Measurements from ENCODE around the gene GPR22. TPM values are rescaled to one million over a fixed set of nuclear protein-coding genes. Genes with fewer than 3 reads are reported as not detected.
A peak's percentile ranks its signal among the peaks of the same experiment; 100 is the strongest.

Gene GPR22, protein sequence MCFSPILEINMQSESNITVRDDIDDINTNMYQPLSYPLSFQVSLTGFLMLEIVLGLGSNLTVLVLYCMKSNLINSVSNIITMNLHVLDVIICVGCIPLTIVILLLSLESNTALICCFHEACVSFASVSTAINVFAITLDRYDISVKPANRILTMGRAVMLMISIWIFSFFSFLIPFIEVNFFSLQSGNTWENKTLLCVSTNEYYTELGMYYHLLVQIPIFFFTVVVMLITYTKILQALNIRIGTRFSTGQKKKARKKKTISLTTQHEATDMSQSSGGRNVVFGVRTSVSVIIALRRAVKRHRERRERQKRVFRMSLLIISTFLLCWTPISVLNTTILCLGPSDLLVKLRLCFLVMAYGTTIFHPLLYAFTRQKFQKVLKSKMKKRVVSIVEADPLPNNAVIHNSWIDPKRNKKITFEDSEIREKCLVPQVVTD
- total RNA-seq: not detected in 2 replicates

DNA sequence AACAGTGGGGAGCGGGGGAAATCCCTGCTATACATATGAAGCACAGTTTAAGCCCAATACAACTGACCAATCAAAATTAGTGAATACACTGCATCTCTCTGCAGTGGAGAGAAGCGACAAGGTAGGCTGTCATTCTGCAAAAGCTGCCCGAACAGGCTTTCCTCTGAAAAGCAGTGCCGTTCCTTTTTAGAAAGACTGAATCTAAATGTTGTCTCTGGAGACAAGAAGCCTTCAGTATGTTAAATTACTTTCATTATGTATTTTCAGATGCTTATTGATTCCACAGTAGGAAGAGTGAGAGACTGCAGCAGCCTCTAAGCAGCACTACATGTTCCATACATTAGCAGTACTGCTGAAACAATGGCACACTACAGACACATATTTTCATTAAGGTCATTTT, at the start of gene GPR22:
Gene GPR22, plus strand, starts transcription at position 129 of the 400 bp plus-strand sequence. CDS start 4,004 bp downstream, outside the sequence.
- no peak for DNase-seq (ENCODE audit: extremely low read depth, low read depth, low spot score)

DNA sequence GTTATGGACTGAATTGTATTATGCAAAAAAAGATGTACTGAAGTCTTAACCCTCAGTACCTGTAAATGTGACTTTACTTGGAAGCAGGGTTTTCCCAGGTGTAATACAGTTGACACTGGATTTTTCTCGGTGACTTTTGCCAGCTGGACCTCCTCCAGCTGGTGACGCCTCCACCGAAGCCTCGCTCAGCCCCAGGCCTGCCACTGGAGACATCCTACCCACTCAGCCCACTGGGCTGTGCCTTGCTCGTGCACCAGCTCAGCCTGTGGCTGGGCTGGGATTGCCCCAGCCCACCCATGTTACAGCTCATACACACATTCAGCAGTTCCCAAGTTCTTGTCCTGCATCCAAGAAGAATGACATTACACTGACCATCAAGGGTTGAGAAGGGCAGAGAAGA, 42.4 kb upstream of the GPR22 start:
- no peak for DNase-seq (ENCODE audit: extremely low read depth, low read depth, low spot score)

DNA sequence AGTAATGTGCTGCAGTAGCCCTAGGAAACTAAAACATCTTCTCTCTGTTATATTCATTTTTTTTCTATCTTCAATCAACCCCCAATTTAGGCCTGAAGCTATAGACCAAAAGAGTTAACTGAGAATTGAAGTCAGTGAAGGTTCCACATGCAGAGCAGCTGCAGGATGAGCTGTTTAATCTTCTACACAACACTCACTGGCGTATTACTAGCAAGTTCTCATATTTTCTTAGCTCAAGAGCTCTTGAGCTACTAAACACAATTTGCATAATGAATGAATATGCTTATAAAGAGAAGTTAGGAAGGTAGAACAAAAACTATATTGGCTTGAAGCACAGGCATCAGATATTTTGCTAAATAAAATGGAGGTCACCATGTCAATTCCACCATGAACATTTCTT, 41.2 kb upstream of the GPR22 start:
- no peak for DNase-seq (ENCODE audit: extremely low read depth, low read depth, low spot score)

DNA sequence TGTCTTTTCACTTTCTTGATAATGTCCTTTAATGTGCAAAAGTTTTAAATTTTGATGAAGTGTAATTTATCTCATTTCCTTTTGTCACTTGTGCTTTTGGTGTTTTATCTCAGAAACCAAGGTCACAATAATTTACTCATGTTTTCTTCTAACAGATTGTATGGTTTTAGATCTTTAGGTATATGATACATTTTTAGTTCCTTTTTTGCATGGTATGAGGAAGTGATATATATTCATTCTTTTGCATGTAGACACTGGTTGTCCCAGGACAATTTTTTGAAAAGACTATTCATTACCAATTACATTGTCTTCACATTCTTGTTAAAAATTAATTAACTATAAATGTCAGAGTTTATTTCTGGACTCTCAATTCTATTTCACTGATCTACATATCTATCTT, 39.8 kb upstream of the GPR22 start:
- DNase-seq (ENCODE audit: extremely low read depth, low read depth, low spot score): no peak

DNA sequence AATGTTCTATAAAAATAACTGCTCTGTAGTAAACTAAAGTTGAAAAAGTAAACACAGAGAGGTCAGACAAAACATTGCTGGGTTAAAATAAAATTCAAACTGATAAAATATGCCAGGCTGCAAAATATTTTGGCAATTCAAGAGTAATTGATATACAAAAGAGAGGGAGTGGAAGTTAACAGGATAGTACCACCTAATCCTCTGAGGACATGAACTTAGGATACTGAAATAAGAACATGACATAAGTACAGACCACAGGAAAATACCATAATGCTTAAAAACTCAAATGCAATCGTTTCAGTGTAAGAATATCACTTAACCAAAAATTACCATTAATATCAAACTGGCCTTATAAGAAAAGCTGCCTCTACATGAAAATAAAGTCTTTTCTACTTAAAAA, 37.6 kb upstream of the GPR22 start:
- DNase-seq (ENCODE audit: extremely low read depth, low read depth, low spot score): no peak

DNA sequence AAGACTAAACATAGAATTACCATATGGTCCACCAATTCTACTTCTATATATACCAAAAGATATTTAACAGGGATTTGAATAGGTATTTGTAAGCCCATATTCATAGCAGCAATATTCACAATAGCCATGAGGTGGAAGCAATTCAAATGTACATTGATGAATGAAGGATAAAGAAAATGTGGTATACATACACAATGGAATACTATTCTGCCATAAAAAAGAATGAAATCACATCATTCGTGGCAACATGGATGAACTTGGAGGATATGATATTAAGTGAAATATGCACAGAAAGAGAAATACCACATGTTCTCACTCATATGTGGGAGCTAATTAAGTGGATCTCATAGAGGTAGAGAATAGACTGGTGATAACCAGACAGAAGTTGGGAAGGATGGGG, 34.1 kb upstream of the GPR22 start:
- no peak for DNase-seq (ENCODE audit: extremely low read depth, low read depth, low spot score)

DNA sequence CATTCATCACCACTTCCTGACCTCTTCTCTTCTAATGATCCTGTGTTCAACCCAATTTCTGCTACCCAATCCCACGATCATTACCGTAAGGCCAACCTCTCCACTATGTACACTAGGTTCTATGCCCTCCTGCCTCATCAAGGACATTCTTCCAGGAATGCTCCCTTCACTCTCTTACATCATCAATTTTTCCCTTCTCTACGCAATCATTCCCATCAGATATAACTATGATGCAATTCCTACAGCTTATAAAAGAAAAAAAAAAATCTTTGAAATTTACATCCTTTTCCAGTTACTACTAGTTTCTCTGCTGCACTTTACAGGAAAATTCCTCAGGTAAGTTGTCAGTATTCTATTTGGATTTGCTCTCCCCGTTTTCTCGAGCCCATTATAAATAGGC, 30.8 kb upstream of the GPR22 start:
- no peak for DNase-seq (ENCODE audit: extremely low read depth, low read depth, low spot score)

DNA sequence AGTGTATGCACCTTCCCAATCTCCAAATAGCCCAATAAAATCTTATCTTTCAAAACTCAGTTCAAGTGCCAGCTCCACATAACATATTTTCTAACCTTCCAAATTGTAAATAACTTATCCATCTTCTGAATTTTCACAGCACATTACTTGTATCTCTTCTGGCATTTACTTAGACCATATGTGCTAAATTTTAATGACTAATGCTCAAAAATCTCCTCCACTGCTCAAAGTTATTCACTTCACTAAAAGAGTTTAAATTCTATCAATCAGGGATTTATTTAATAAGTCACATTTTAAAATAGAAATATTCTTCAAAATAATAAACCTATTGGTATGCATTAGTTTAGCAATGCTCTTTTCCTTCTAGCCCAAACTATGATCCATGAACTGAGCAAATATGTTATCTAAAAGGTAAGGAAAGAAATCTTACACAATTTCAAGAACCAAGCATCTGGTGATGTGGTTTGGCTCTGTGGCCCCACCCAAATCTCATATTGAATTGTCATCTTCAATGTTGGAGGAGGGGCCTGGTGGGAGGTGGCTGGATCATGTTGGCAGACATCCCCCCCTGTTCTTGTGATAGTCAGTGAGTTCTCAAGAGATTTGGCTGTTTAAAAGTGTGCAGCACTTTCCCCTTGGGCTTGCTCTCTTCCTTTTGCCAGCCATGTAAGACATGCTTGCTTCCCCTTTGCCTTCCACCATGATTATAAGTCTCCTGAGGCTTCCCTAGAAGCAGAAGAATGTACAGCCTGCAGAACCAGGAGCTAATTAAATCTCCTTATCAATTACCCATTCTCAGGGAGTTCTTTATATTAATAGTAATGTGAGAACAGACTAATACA, 28.1 kb upstream of the GPR22 start:
- DNase-seq (ENCODE audit: extremely low read depth, low read depth, low spot score): no peak

DNA sequence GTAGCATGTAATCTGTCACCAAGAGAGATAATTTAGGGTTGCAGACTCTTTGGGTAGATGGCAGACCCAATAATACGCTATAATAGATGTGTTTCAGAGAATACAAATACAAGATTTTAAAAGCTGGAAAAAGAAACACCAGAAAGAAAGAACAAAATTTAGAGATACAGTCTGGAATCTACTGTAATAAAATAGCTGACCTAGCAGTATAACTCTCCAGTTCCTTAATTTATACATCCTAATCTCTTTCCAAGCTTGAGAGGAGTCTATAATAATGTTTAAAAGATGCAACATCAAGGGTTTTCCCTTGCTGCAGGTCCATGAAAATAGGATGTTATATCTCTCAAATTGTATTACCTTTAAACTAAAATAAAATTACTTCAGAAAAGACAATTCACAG, 27.2 kb upstream of the GPR22 start:
- DNase-seq (ENCODE audit: extremely low read depth, low read depth, low spot score): no peak

DNA sequence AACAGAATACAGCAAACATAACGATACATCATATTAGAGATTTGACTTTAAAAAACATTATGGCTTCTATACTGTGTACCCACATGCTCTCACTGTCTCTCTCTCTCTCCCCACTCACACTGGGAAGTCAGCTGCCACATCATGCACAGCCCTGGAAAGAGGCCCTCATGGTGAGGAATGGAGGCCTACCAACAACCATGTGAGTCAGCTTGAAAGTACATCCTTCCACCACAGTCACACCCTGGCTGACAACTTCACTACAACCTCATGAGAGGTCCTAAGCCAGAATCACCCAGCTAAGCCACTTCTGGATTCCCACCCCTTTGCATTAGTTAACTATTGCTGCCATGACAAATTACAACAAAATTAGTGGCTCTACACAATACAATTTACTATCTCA, 23.3 kb upstream of the GPR22 start:
- no peak for DNase-seq (ENCODE audit: extremely low read depth, low read depth, low spot score)

DNA sequence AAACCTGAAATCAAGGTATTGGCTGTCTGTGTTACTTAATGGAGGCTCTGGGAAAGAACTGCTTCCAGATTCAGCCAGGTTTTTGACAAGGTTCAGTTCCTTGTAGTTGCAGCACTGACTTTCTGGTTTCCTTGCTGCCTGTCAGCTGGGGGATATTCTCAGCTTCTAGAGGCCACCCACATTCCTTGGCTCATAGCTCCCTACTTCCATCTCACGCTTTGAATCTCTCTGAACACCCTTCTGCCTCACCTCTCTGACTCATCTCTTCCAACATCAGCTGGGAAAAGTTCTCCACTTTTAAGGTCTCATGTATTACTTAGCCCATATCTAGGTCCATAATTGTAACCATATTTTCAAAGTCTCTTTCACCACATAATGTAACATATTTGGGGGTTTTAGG, 22.9 kb upstream of the GPR22 start:
- DNase-seq (ENCODE audit: extremely low read depth, low read depth, low spot score): no peak

DNA sequence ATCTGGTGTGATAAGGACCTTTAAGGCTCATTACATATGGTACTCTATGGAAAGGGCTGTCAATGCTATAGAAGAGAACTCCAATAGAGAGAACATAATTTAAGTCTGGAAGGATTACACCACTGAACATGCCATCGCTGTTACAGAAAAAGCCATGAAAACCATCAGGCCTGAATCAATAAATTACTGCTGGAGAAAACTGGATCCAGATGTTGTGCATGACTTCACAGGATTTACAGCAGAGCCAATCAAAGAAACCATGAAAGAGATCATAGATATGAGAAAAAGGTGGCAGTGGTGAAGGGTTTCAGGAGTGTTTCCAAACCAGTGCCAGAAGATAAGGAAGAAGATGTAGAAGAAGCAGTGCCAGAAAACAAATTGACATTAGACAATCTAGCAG, 18.9 kb upstream of the GPR22 start:
- no peak for DNase-seq (ENCODE audit: extremely low read depth, low read depth, low spot score)

DNA sequence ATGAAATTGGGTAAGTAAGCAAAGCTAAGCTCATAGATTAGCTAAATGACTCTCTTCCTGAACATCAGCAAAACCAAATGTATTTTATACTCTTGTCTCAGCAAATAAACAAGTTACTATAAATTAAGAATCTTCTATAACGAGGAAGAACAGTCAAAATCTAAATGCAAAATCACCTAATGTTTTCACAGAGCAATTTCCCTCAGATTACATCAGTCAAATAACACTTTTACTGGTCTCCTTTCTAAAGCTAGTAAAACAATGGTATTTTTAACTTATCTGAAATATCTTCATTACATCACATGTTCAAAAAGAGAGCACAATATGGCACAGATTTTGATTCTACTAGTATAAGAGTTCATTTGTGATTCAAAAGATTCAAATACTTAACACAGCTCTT, 16.5 kb upstream of the GPR22 start:
- no peak for DNase-seq (ENCODE audit: extremely low read depth, low read depth, low spot score)

DNA sequence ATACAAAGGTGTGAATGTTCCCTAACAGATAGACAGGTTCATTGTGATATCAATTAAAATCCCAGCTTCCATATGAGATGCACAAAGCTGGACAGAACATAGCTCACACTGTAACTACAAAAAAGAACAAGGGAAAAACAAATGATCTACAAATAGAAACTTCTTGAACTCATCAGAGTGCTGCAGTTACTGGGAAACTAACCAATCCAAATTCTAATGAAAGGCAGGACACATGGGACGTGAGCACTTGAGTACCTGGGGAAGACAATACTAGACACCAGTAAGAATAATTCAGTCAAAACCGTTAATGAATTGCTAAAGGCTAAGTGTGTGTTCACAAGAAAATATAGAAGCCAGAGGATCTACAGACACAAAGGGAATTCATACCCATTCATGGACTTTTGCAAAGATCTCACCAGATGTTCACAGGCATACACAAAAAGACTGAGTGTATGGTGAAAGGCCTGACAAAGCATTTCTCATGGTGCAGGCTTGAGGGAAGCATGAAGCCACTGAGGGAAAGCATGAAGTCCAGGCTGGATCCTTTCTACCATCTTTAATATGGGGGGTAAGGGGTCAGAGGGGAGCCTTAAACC, 7.8 kb upstream of the GPR22 start:
- no peak for DNase-seq (ENCODE audit: extremely low read depth, low read depth, low spot score)

DNA sequence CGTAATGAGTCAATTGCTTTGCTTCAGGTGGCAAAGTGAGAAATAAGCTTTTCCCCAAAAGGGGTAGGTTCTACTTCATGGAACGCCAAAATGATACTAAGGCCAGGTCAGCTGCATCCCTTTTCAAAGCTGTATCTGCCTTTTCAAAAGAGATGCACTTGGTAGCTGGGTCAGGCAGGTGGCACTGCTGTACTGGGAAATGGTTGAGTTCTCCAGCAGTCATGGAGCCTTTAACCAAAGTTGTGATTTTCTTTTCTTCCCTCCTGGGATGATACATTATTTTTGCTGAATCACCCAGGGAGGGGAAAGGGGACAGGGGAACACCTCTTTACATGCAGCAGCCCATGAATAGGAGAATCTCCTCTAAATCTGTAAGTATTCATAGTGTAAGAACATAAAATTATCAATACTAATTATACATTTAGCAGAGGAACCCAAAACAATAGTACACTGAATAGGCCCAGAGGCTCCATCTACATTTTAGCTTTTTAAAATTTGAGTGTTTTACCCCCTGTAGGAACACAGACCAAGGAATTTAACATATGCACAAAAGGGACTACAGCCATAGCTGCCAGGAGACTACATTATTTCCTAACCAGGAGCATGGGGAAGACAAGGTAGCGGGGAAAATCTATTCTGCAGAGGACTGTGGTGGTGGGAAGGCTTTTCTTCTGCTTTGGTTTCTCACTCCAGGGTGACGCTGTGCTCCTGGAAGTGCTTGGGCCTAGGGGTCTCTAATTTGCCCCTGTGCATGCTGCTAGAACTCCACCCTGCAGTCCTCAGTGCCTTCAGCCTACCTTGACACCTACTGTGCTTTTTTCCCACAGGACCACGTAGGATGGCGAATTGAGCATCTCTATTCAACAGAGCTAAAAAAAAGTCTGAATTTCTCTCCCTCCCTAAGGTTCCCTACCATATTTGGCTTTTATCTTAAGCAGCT, 6.4 kb upstream of the GPR22 start:
- peak; percentile 25 for DNase-seq (ENCODE audit: extremely low read depth, low read depth, low spot score)

DNA sequence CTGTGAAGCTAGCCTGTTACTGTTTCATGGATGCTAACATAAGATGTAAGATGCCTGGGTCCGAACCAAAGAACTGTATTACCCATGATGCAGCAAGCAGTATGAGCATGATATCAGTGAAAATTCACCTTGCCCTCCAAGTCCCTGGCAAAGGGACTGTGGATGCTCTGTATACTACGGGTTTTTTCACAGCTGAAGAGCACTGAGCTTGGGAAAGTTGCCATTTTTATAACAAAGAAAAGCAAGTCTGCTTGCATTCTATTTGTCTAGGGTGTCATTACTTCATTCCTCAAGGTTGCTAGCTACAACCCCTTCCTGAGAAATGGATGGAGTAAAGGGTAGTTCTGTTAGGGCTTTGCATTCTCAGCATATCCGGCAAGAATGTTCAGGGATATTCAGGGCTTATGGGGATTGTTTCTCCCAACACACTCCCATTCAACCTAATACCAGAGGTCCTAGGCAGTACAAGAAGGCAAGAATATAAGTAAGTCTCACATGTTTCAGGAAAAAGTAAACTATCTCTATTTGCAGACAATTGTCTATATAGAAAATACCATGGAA, 5.1 kb upstream of the GPR22 start:
- no peak for DNase-seq (ENCODE audit: extremely low read depth, low read depth, low spot score)

DNA sequence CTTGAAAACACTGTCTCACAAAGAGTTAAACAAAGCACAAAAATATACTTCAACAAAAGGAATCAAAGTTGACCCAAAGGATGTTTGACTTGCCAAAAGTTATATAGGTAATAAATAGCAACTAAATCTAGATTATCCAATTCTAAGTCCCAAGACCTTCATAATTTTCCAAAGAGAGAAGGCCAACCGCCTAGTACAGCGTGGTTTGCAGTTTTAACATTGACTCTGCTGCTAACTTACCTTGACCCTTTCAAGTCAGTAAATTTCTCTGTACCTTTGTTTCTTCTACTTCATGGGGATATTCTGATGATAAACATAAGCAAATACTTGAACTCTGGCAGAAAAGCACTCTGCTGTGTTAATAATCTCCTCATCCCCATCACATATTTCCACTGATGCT, 1.9 kb upstream of the GPR22 start:
- DNase-seq (ENCODE audit: extremely low read depth, low read depth, low spot score): no peak

DNA sequence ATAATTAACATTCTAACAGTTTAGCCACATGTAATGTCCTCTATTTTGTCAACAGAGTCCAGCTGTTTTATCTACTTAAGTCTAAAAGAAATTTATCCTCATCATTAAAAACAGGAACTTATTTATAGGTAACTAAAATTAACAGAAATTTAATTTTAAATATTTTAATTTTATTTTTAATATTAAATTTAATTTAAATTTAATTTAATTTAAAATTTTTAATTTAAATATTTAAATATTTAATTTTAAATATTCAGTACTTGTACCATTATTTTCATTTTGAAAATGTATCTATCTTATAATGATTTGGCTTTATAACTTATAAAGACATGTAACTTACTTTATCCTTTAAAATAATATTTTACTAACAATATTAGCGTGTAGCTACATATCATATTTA, 1.0 kb upstream of the GPR22 start:
- DNase-seq (ENCODE audit: extremely low read depth, low read depth, low spot score): no peak

DNA sequence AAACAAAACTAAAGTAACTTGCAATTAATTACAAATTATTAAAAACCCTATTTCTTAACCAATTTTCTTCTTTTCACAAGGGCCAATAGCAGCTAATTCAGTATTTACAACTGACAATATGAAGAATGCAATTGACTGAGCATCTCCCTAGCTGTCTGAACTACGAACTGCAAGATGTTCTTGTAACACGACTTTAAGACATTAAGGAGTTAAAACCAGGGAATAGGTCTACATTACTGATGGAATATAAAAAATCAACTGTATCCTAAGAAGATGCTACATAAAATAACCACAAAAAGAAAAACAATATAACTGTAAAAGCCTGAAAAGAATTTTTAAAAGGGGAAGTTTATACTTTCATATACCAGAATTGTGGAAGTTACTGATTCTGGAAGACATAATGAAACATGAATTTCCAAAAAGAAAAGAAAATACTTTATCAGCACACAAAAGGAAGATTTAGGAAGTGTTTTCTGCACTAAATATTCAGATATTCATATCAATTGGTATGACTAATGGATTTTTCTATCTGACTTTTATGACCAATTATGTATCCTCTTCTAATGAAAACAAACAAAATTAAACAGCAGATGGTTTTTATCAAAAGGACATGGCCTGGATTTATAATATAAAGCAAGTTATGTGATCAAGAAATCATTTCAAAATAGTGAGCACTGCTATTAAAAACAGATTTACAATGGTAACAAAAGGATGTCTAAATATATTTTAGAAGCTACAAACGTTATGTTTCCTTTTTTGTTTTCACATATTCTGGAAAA, 1.6 kb downstream of the GPR22 start:
- DNase-seq (ENCODE audit: extremely low read depth, low read depth, low spot score): no peak
